Neutrophil (primary cell): ENCODE results near the gene PAX8.
A peak's percentile ranks its signal among the peaks of the same experiment; 100 is the strongest.

ENCODE experiments used
- H3K27ac ChIP-seq: fragments of 200-600 bp; sonication (generic); 2 replicates; pipeline ENCODE4 v1.5.1; 2016; ENCODE audit warnings: mild to moderate bottlenecking, moderate library complexity
- H3K27me3 ChIP-seq: fragments of 200-600 bp; sonication (generic); 2 replicates; pipeline ENCODE4 v1.6.0; 2016; ENCODE audit warnings: mild to moderate bottlenecking
- H3K36me3 ChIP-seq: fragments of 200-600 bp; sonication (generic); 2 replicates; pipeline ENCODE4 v1.5.1; 2017
- H3K4me1 ChIP-seq, 2 experiments: fragments of 200-600 bp in 1 of 2; sonication (generic) in 1 of 2; 1 replicate in 1 of 2; 2 replicates in 1 of 2; pipeline versions ENCODE4 v1.5.1 to v1.6.1; 2013 to 2016; ENCODE audit warnings: low read depth in 1 of 2, low read length in 1 of 2, mild to moderate bottlenecking in 1 of 2, moderate library complexity in 1 of 2; ENCODE audit not compliant: control insufficient read depth in 1 of 2, insufficient read depth in 1 of 2
- H3K4me3 ChIP-seq, 2 experiments: fragments of 200-600 bp in 1 of 2; sonication (generic) in 1 of 2; 1 replicate in 1 of 2; 2 replicates in 1 of 2; pipeline ENCODE4 v1.5.1; 2013 to 2016; ENCODE audit warnings: low read depth in 1 of 2, low read length in 1 of 2, mild to moderate bottlenecking in 1 of 2, moderate library complexity in 1 of 2
- H3K9me3 ChIP-seq: fragments of 200-600 bp; sonication (generic); 2 replicates; pipeline ENCODE4 v1.5.1; 2016
- TF ChIP-seq, protein P1 (sequence below): fragments of 200-600 bp; sonication (generic); IDR thresholded peaks from 2 replicates; pipeline ENCODE4 v1.5.1; 2016; ENCODE audit warnings: antibody characterized with exemption

PAX8 gene

DNA sequence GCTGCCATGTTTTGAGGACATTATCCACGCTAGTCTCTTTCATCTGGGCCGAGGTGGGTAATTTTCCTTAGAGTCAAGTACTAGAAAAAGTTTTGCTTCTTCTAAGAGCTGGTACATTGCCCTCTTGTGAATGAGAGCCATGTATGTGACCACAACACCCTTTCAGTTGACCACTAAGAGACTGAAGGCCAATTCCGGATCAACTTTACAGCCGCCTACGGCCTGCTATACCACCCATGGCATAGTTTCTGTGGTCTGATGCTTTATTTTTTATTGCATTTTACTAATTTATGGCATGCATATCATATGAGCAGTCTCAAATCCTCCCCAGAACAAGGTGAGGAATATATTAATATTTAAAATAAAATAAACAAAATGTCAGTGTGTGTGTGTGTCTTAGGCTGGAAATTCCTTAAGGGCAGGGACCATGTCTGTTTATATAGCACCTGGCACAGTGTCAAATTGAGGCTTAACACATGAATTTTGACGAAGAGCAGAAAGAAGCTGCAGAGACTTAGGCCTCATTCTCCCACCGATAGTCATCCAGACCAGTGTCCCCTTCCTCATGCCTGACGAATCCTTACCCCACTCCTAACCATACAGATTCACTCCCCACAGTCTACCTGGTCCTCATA, 69.6 kb downstream of the PAX8 start:
- no peaks in the 10 kb centered on the region for H3K9me3 ChIP-seq
- TF ChIP-seq, protein P1, sequence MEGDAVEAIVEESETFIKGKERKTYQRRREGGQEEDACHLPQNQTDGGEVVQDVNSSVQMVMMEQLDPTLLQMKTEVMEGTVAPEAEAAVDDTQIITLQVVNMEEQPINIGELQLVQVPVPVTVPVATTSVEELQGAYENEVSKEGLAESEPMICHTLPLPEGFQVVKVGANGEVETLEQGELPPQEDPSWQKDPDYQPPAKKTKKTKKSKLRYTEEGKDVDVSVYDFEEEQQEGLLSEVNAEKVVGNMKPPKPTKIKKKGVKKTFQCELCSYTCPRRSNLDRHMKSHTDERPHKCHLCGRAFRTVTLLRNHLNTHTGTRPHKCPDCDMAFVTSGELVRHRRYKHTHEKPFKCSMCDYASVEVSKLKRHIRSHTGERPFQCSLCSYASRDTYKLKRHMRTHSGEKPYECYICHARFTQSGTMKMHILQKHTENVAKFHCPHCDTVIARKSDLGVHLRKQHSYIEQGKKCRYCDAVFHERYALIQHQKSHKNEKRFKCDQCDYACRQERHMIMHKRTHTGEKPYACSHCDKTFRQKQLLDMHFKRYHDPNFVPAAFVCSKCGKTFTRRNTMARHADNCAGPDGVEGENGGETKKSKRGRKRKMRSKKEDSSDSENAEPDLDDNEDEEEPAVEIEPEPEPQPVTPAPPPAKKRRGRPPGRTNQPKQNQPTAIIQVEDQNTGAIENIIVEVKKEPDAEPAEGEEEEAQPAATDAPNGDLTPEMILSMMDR: no peak
- no peak overlapping the region for H3K27ac ChIP-seq
- no peak overlapping the region for H3K4me3 ChIP-seq
- H3K36me3 ChIP-seq: peaks cover 5% of the 10 kb centered on the region
- H3K27me3 ChIP-seq: peaks cover 16% of the 10 kb centered on the region
- no peaks in the 10 kb centered on the region for H3K4me1 ChIP-seq

DNA sequence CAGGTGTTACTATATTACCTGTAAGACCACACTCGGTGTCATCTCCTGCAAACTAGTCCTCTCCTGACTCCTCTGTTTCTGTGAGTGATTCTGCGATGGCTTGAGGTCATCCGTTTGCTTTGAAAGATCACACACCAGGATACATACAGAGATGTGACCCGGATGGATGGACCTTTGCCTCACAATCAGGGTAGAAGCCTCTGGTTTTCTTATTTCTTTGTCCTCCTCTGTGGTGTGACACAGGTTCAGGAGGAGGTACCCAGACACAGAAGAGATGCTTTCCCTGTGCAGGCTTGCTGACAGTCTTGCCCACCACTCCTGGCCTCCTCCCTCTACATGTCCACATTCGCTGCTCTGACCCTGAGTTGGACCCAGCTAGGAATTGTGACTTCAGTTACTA, 70.3 kb downstream of the PAX8 start:
- no peaks in the 10 kb centered on the region for H3K4me1 ChIP-seq
- H3K4me3 ChIP-seq: no peak overlapping the region
- peaks cover 16% of the 10 kb centered on the region for H3K27me3 ChIP-seq
- no peaks in the 10 kb centered on the region for H3K9me3 ChIP-seq
- peaks cover 12% of the 10 kb centered on the region for H3K36me3 ChIP-seq
- no peak overlapping the region for H3K27ac ChIP-seq
- TF ChIP-seq, protein P1: no peak

DNA sequence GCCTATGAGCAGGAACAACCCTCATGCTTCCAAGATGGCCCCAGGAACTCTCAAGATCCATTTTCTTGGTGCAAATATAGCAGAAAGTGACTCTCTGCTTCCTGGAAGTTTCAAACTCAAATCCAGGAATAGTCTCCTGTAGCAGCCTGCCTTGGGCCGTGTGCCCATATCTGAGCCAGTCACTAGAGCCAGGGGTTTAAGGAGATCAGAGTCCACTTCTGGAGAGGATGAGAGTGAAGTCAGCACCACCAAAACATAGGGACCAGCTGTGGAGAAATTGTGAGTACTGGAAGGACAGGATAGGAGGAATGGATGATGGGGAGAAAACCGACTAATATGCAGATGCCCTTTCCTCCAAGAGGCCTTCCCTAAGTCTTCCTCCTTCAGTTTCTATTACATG, 71.7 kb downstream of the PAX8 start:
- Histone ChIP-seq H3K4me1 (no peaks in the 10 kb centered on the region), H3K27ac (no peak overlapping the region)

DNA sequence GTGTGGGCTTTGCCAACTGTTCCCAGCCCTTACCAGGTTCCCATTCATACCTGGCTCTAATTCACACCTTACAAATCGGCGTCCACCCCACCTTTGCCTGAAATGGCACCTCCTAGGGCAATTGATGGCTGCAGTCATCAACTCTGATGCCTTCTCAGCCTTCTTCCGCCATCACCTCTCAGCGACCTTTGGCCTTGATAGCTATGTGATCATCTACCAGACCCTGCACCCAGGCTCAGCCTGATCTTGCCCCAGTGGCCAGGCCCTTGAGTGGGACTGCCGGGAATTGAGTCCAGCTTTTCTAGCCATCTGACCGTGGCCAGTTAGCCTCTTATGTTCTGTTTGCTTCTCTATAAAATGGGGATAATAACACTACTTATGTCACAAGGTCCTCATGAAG, 72.5 kb downstream of the PAX8 start:
- Histone ChIP-seq H3K36me3 (peaks cover 33% of the 10 kb centered on the region), H3K27ac (no peak overlapping the region), H3K4me3 (no peak overlapping the region), H3K9me3 (no peaks in the 10 kb centered on the region), H3K27me3 (no peaks in the 10 kb centered on the region), H3K4me1 (no peaks in the 10 kb centered on the region)
- TF ChIP-seq, protein P1: no peak

More for the DNA sequence above, 71.7 kb downstream of the PAX8 start:
- TF ChIP-seq, protein P1: no peak
- no peaks in the 10 kb centered on the region for H3K9me3 ChIP-seq
- peaks cover 3% of the 10 kb centered on the region for H3K27me3 ChIP-seq
- no peak overlapping the region for H3K4me3 ChIP-seq
- peaks cover 25% of the 10 kb centered on the region for H3K36me3 ChIP-seq

DNA sequence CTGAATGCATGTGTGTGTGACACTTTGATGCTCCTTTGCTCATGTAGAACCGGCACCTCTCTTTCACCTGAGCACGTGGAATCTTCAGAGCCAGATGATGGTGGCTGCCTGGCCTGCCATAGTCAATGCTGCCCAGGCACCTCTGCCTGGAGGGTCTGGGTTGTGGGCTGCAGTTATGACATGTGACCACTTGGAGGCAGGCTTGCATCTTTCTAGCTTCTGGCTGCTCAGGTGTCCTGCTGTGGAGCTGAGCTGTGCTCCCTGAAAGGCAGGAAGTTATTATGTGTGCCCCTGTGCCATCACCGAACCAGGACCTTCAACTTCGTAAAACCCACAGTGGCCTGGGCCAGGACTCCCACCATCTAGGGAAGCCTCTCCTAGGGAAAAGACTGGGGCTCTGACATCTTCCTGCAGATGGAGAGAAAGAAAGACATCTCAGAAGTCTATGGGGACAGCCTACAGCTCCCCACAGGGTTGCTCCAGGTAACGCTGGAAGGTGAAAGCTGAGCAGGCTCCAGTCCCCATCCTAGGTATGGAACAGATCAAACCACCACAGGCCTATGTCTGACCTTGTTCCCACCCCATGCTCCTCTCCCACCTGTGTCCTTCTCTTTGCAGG, 74.7 kb downstream of the PAX8 start:
- Histone ChIP-seq H3K4me3 (no peak overlapping the region), H3K36me3 (peaks cover 55% of the 10 kb centered on the region), H3K4me1 (peaks cover 0 to 8% of the 10 kb centered on the region in 2 experiments), H3K27ac (peak overlapping the region; percentile 52), H3K27me3 (no peaks in the 10 kb centered on the region), H3K9me3 (no peaks in the 10 kb centered on the region)
- TF ChIP-seq, protein P1: peak; percentile 65
